LNCaP clone FGC (cell line): ENCODE measurements around the gene GTPBP3.

Experiments used
- DNase-seq: peaks from one replicate; pipeline ENCODE4 v3.0.0-alpha.2; 2011; ENCODE audit warnings: low read depth
- H3K4me3 ChIP-seq: 2 replicates; pipeline ENCODE4 v1.5.1; 2011; ENCODE audit warnings: mild to moderate bottlenecking, low read depth, low read length, control low read depth
- CTCF ChIP-seq: IDR thresholded peaks from 2 replicates; pipeline ENCODE4 v1.5.1; 2012; ENCODE audit warnings: mild to moderate bottlenecking; ENCODE audit not compliant: control insufficient read depth, insufficient read depth; ENCODE audit errors: extremely low read depth

Gene GTPBP3

GRCh38 chr19:17305216-17305516 is 32.2 kb upstream of the GTPBP3 start:
- no peak for TF ChIP-seq CTCF

GRCh38 chr19:17305517-17306284 is 31.7 kb upstream of the GTPBP3 start, which contains the start of gene MRPL34:
TSS of gene MRPL34 (plus strand) at chr19:17305872. CDS start at chr19:17305893, 21 bp downstream.
- peak within 1 kb of the TSS; percentile 78 for H3K4me3 ChIP-seq
- TF ChIP-seq CTCF, result peak; percentile 91
- DNase-seq, result peak; percentile 99

More at GRCh38 chr19:17305216-17305516, 32.2 kb upstream of the GTPBP3 start:
- no peak overlapping the region for H3K4me3 ChIP-seq
- DNase-seq, result no peak

- DNase-seq, result no peak
- H3K4me3 ChIP-seq, result peak overlapping the region; percentile 78
- no peak for TF ChIP-seq CTCF
Observed at GRCh38 chr19:17306285-17306714, 31.1 kb upstream of the GTPBP3 start.

- no peak for DNase-seq
- no peak for TF ChIP-seq CTCF
- H3K4me3 ChIP-seq, result no peak overlapping the region
Observed at GRCh38 chr19:17307876-17308377, 29.4 kb upstream of the GTPBP3 start.

DNA sequence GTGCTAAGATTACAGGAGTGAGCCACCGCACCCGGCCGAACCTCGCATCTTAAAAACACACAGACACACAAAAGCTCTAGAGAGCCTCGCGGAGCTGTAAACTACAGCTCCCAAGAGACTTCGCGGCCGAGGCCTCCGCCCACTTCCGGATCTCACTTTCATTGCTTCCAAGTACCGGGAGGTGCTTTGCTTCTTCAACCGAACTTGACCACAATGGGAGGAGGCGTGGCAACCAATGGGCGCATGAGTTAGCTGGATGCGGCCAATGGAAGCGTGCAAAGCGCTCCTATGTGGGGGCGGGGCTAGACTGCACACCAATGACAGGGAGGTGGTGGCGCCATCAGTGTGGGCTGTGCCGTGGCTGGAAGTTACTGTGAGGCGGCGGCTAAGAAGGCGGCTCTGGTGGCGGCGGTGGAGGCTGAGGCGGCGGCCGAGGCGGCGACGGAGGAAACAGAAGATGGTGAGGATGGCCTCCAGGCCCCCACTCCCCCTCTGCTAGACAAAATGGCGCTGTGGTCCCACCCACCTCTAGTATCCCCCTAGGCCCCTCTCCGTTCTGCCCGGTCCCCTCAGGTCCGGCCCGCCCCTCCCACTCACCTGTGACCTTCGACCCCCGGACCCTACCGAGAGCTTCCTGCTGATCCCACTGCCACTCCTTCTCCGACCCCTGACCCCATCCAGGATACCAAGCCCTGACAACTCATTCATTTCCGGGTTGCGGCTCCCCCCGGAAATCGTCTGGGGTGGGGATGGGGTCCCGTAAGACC is 28.0 kb upstream of the GTPBP3 start, which contains the start of gene DDA1:
TSS of gene DDA1 (plus strand) at position 366 of the 767 bp plus-strand sequence. CDS start at position 458, 92 bp downstream.
- H3K4me3 ChIP-seq, result peak within 1 kb of the TSS; percentile 97
- no peak for TF ChIP-seq CTCF
- peak; percentile 100 for DNase-seq

DNA sequence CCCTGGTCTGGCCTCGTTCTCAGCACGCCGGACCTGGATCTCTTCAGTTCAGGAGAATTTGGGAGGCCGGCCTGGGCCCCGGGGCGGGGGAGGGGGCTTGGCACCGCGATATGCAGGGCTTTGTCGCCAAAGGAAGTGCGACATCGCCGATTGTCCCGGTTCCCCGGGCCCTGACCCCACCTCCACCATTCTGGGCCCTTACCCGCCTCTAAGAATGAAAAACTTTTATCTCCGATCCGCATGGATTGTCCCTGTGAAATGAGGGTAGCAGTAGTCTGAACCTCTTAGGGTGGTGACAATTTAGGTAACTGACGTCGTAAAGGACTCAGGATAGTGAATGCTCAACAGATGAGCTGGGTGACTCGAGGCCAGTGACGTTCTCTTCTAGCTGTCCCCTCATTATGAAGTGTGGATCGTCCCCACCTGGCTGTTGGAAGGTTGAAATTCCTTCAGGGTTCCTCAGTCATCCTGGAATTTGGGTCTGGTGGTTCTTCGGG is 27.3 kb upstream of the GTPBP3 start:
- peak overlapping the region; percentile 97 for H3K4me3 ChIP-seq
- no peak for TF ChIP-seq CTCF
- no peak for DNase-seq
